ENCODE results near the gene ATG2A. TPM values are rescaled to one million over a fixed set of nuclear protein-coding genes. Genes with fewer than 3 reads are reported as not detected.
A peak's percentile ranks its signal among the peaks of the same experiment; 100 is the strongest.
"Not testable (repeated sequence)": the region's sequence is repeated elsewhere in the genome, so short reads cannot be mapped to it uniquely, and the experiment has no call there.

Gene ATG2A
- total RNA-seq, 2 donors from 2014 or later: 12.3 to 14.9 TPM

DNA sequence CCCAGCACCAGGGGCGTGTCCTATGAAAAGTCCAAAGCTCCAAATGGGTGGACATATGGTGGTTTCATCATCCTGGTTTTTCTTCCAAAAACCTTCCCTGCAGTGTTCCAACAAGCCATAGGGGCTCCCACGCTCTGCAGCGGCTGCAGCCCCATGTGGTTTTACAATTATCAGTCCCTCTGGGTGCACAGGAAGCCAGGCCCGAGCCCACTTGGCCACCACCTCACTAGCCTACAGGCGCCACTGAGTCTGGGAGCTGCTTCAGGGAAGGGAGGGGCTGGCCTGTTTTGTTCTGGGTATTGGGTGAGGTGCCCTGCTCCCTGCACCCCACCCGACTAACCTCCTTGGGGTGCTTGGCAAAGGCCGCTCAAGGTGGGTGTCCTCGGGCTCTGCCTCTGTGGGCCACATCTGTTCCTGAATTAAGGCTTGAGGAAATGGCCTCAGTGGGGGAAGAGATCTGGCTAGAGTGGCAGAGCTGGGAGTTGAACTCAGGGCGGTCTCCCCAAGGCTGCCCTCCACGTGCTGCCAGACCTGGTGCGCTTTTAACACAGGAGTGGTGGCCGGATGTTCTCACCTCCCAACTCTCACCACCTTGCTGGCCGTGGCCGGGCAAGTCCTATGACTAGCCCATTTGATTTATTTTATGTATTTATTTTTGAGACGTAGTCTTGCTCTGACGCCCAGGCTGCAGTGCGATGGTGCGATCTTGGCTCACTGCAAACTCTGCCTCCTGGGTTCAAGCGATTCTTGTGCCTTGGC is 67.2 kb downstream of the ATG2A start:
- intact Hi-C loops (cut with DNase I): loop anchor here in 1 of 2 donors (5.0 kb wide), 1 partner anchor 43 kb away; no protein-coding TSS in a partner anchor
- DNase-seq (ENCODE audit: low spot score): no peak

DNA sequence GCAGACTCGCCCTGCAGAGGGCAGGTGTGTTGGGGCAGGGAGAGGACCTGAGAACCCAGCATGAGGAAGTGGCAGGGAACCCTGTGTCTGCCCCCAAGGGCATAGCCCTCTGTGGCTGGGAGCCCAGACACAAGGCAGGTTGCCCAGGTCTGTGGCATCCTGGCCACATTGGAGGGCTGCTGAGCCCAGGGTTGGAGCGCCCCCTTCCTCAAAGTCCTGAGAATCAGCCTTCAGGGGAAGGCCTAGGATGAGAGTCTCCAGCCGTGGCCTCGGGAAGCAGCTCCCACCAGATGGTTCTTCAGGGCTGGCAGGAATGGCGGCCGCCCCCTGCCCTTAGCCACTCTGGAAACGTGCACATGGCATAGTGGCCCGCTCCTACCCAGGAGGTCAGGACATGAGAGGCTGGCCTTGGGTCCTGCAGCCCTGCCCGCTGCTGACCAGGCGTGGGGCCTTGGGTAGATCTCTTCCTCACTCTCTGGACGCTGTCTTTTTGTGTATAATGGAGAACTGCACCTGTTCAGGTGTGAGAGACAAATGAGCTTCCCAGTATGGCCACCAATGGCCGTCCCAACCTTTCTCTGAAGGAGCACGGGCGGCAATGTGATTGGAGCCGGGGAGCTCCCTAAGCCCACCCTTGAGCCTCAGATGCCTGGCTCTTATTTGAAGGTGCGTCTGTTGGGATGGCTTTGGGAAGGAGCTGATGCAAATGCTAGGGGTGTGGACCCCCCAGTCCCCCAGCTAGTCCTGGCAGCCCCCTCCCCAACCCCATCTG is 68.0 kb downstream of the ATG2A start:
- DNase-seq (ENCODE audit: low spot score): no peak
- intact Hi-C loops (cut with DNase I): loop anchor here in 1 of 2 donors (5.0 kb wide), 1 partner anchor 43 kb away; no protein-coding TSS in a partner anchor

DNA sequence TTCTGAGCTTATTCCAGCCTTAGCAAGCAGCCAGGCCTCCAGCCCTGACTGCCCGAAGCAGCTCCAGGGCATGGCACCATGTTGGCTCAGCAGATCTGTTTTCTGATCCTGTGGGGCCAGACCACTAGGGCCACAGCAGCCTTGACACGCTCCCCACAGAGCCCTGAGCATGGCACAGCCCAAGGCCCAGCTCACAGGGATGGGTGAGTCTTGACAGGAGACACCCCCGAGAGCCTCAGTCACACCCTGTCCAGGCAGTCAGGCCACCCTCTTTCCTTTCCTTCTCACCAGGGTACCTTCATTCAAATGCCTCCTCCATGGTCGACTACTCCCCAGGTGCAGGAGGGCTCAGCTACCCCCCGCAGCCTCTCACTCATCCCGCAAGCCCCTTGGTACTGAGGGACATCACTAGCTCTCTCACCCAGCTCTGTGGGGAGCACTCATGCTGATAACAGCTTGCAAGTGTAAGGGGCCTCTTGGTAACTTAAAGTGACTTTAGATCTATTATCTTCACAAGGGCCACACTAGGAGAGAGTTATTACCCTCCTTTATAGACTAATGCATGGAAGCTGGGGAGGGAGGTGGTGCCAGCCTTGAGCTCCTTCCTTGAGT is 68.7 kb downstream of the ATG2A start:
- DNase-seq (ENCODE audit: low spot score): no peak
- intact Hi-C loops (cut with DNase I): loop anchor here in 1 of 2 donors (5.0 kb wide), 1 partner anchor 44 kb away; no protein-coding TSS in a partner anchor

DNA sequence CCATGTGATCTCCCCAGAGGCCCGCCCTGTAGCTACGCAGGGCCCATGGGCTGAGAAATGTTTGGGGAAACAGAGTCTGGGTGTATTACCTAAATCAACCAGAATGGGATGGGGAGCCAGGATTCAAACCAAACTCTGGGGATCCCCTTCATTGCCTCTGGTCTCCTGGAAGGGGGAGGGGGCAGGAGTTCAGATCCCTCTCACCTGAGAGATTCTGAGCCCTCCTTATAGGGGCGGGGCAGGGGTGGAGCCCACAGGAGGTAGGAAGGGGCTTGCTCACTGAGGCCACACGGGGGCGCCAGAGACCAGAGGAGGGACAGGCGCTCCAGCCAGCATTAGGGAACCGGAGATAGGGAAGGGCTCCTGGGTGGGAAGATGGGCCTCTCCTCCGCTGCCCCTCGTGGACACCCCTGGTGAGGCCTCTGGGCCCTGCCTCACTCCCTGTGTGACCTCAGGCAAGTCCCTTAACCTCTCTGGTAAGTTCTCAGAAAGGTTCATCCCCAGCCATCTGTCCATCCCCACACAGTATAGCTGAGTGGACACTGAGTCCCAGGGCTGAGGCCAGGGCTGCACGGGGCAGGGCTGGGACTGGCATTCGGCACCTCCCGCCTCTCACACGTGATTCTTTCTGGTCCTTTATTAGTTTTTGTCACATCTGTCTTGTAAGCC is 69.9 kb downstream of the ATG2A start:
- peak; percentile 98 for DNase-seq (ENCODE audit: low spot score)
- intact Hi-C loops (cut with DNase I): loop anchor here in 1 of 2 donors (5.0 kb wide), 1 partner anchor 45 kb away; no protein-coding TSS in a partner anchor

DNA sequence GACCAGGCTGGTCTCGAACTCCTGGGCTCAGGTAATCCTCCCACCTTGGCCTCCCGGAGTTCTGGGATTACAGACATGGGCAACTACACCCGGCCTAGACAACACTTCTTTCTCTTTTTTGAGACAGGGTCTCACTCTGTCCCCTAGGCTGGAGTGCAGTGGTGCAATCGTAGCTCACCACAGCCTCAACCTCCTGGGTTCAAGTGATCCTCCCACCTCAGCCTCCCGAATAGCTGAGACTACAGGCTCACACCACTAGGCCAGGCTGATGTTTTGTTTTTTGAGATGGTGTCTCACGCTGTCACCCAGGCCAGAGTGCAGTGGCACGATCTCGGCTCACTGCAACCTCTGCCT is 71.3 kb downstream of the ATG2A start:
- intact Hi-C loops (cut with DNase I): loop anchor here (2.0 to 5.0 kb wide), 2 partner anchors 47 to 49 kb away; no protein-coding TSS in a partner anchor
- DNase-seq (ENCODE audit: low spot score): not testable (repeated sequence)

DNA sequence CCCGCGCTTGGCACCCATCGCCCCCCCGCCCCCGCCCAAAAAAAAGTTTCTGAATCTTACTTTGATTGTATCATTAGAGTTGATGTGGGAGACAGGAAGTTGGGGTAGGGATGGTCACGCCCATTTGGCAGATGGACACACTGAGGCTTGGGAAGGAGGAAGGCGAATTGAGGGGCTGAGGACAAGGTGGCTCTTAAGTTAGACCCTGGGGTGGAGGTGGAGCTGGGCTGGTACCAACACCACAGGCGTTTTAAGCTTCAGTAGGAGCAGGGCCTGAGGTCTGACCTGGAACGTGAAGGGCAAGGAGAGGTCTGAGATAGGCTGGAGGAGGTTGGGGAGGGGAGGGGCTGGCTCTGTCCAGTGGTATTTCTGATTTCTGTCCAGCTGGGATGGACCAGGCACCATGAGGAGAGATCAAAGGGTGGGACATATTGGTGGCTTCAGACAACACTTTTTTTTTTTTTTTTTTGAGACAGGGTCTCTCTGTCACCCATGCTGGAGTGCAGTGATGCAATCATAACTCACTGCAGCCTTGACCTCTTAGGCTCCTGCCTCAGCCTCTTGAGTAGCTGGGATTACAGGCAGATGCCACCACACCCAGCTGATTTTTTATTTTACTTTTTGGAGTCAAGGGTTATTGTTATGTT is 71.8 kb downstream of the ATG2A start:
- intact Hi-C loops (cut with DNase I): loop anchor here (2.0 to 5.0 kb wide), 2 partner anchors 47 to 50 kb away; no protein-coding TSS in a partner anchor
- no peak for DNase-seq (ENCODE audit: low spot score)

Small RNA genes within 50 kb of the gene (microRNA-seq; reads per million reads assigned to microRNA genes)
- gene MIR6749 (ENCODE audit: borderline microRNAs expressed in 2 of 2): 0 to 0.32 reads per million in 2 donors
- gene MIR6750 (ENCODE audit: borderline microRNAs expressed in 2 of 2): 0 to 1.3 reads per million in 2 donors

Other genes with a start within 250 kb of the ATG2A start
- gene NRXN2, start 194.0 kb downstream of the ATG2A start, total RNA-seq: 1 to 10 TPM; 7.9 to 8.8 TPM
- gene RASGRP2, start 173.1 kb downstream of the ATG2A start, total RNA-seq: 10 to 100 TPM; 41.3 to 49.6 TPM
- 10 to 100 TPM; 19.3 to 43.2 TPM for gene PYGM, start 157.2 kb downstream of the ATG2A start, total RNA-seq
- gene SF1, start 138.7 kb downstream of the ATG2A start, total RNA-seq: 100 to 1,000 TPM; 181 to 189 TPM
- 10 to 100 TPM; 13.2 to 14.7 TPM for gene MAP4K2, start 114.0 kb downstream of the ATG2A start, total RNA-seq
- gene MEN1, start 106.7 kb downstream of the ATG2A start, total RNA-seq: 1 to 10 TPM; 9.2 to 9.4 TPM
- gene CDC42BPG, start 72.6 kb downstream of the ATG2A start, total RNA-seq: under 1 TPM; 0.37 to 0.38 TPM
- gene EHD1, start 38.6 kb downstream of the ATG2A start, total RNA-seq: 100 to 1,000 TPM; 135 to 164 TPM
- 10 to 100 TPM; 17.5 to 30.7 TPM for gene PPP2R5B, start 7.5 kb upstream of the ATG2A start, total RNA-seq
- gene GPHA2, start 18.7 kb upstream of the ATG2A start, total RNA-seq: not detected
- gene MAJIN, start 54.9 kb upstream of the ATG2A start, total RNA-seq: not detected
- 1 to 10 TPM; 1.7 to 1.8 TPM for gene BATF2, start 79.8 kb upstream of the ATG2A start, total RNA-seq
- 10 to 100 TPM; 81.9 to 88.2 TPM for gene ARL2, start 97.0 kb upstream of the ATG2A start, total RNA-seq
- gene SNX15, start 110.2 kb upstream of the ATG2A start, total RNA-seq: 10 to 100 TPM; 17.4 to 21.1 TPM
- gene SAC3D1, start 124.0 kb upstream of the ATG2A start, total RNA-seq: 1 to 10 TPM; 5.5 to 5.8 TPM
- 10 to 100 TPM; 15.4 to 18.6 TPM for gene NAALADL1, start 141.3 kb upstream of the ATG2A start, total RNA-seq
- 1 to 10 TPM in 1 of 2 donors, under 1 TPM in 1; 0.67 to 1.6 TPM for gene CDCA5, start 166.8 kb upstream of the ATG2A start, total RNA-seq
- 10 to 100 TPM; 26.9 to 27.6 TPM for gene ZFPL1, start 167.0 kb upstream of the ATG2A start, total RNA-seq
- 100 to 1,000 TPM; 103 to 107 TPM for gene VPS51, start 179.0 kb upstream of the ATG2A start, total RNA-seq
- gene TM7SF2, start 194.7 kb upstream of the ATG2A start, total RNA-seq: 1 to 10 TPM; 3.1 to 4.0 TPM
- 1 to 10 TPM; 6.0 to 6.3 TPM for gene ZNHIT2, start 200.5 kb upstream of the ATG2A start, total RNA-seq
- gene FAU, start 204.9 kb upstream of the ATG2A start, total RNA-seq: 100 to 1,000 TPM; 725 to 753 TPM
- gene MRPL49, start 205.1 kb upstream of the ATG2A start, total RNA-seq: 10 to 100 TPM; 34.1 to 39.3 TPM
- gene SYVN1, start 217.3 kb upstream of the ATG2A start, total RNA-seq: 10 to 100 TPM; 52.7 to 57.0 TPM

Data from posterior vena cava (tissue), 2 donors.